Inferior parietal cortex (tissue), 1 donor: Measurements from ENCODE around the gene PROX2.

ENCODE experiments used
- DNase-seq: peaks from one replicate; pipeline ENCODE4 v3.0.0-alpha.2; 2016; ENCODE audit errors: extremely low spot score

Gene PROX2

GRCh38 chr14:74879427-74880182 is 3.7 kb upstream of the PROX2 start:
- DNase-seq: no peak

- no peak for DNase-seq
Measured at GRCh38 chr14:74875204-74875603, 741 bp downstream of the PROX2 start.

- no peak for DNase-seq
Measured at GRCh38 chr14:74871819-74872218, 4.1 kb downstream of the PROX2 start.

GRCh38 chr14:74868739-74869138 is 7.2 kb downstream of the PROX2 start:
- no peak for DNase-seq

- DNase-seq: peak; percentile 54
Measured at GRCh38 chr14:74867673-74868072, 8.3 kb downstream of the PROX2 start.

GRCh38 chr14:74866708-74867389 is 9.1 kb downstream of the PROX2 start:
- no peak for DNase-seq

GRCh38 chr14:74865156-74865555 is 10.8 kb downstream of the PROX2 start:
- no peak for DNase-seq

- no peak for DNase-seq
Measured at GRCh38 chr14:74864198-74864597, 11.7 kb downstream of the PROX2 start.

- no peak for DNase-seq
Measured at GRCh38 chr14:74863274-74863673, 12.7 kb downstream of the PROX2 start.

GRCh38 chr14:74861734-74862090 is 14.2 kb downstream of the PROX2 start:
- DNase-seq: no peak

- DNase-seq: peak; percentile 94
Measured at GRCh38 chr14:74860899-74861733, 14.8 kb downstream of the PROX2 start.

- DNase-seq: no peak
Measured at GRCh38 chr14:74859757-74860552, 16.0 kb downstream of the PROX2 start.

GRCh38 chr14:74858022-74858421 is 17.9 kb downstream of the PROX2 start:
- DNase-seq: no peak

GRCh38 chr14:74856366-74856765 is 19.6 kb downstream of the PROX2 start:
- DNase-seq: no peak

- no peak for DNase-seq
Measured at GRCh38 chr14:74855945-74856344, 20.0 kb downstream of the PROX2 start.

- DNase-seq: no peak
Measured at GRCh38 chr14:74855021-74855420, 20.9 kb downstream of the PROX2 start.

GRCh38 chr14:74853581-74853980 is 22.4 kb downstream of the PROX2 start:
- no peak for DNase-seq

- no peak for DNase-seq
Measured at GRCh38 chr14:74852922-74853530, 22.9 kb downstream of the PROX2 start.

GRCh38 chr14:74848768-74849167 is 27.2 kb downstream of the PROX2 start:
- DNase-seq: no peak

GRCh38 chr14:74846968-74847665 is 28.8 kb downstream of the PROX2 start:
- no peak for DNase-seq

- no peak for DNase-seq
Measured at GRCh38 chr14:74846168-74846567, 29.8 kb downstream of the PROX2 start.
